Kidney (tissue), 14 donors: ENCODE results near the gene SRF. TPM values are rescaled to one million over a fixed set of nuclear protein-coding genes. Genes with fewer than 3 reads are reported as not detected.

Experiments used
- DNase-seq, 5 donors: peaks; one replicate each; pipeline ENCODE4 v3.0.0-alpha.2; 2013 to 2020
- FAIRE-seq: peaks from 2 replicates; lab custom pipeline; 2012; peaks lifted over from hg19 to GRCh38; lab: Jason Lieb, UNC
- H3K27ac ChIP-seq, 2 donors: one replicate each; pipeline ENCODE4 v1.7.0; 2013; ENCODE audit warnings: low read depth in 2 of 2, low read length in 2 of 2, inconsistent platforms in 1 of 2
- H3K27me3 ChIP-seq: one replicate; pipeline ENCODE4 v1.7.1; 2013; ENCODE audit warnings: low read length, inconsistent platforms; ENCODE audit not compliant: control insufficient read depth, insufficient read depth
- H3K36me3 ChIP-seq, 3 donors: one replicate each; pipeline versions ENCODE4 v1.7.0 to v1.7.1; 2013; ENCODE audit warnings: low read length in 3 of 3, control low read depth in 1 of 3, inconsistent platforms in 1 of 3; ENCODE audit not compliant: insufficient read depth in 3 of 3, control insufficient read depth in 2 of 3
- H3K4me1 ChIP-seq, 3 donors: one replicate each; pipeline versions ENCODE4 v1.7.0 to v1.7.1; 2013; ENCODE audit warnings: low read length in 3 of 3, inconsistent platforms in 1 of 3, low read depth in 1 of 3; ENCODE audit not compliant: control insufficient read depth in 2 of 3, insufficient read depth in 2 of 3
- H3K4me3 ChIP-seq, 3 donors: one replicate each; pipeline versions ENCODE4 v1.7.0 to v1.8.1; 2013; ENCODE audit warnings: low read length in 3 of 3, control low read depth in 1 of 3, inconsistent platforms in 1 of 3
- H3K9ac ChIP-seq, 3 donors: one replicate each; pipeline versions ENCODE4 v1.7.0 to v1.7.1; 2013; ENCODE audit warnings: low read length in 3 of 3, control low read depth in 1 of 3, inconsistent platforms in 1 of 3
- H3K9me3 ChIP-seq, 3 donors: one replicate each; pipeline versions ENCODE4 v1.7.0 to v1.7.1; 2013; ENCODE audit warnings: low read length in 3 of 3, control low read depth in 1 of 3, inconsistent platforms in 1 of 3; ENCODE audit not compliant: control insufficient read depth in 2 of 3, insufficient read depth in 1 of 3
- CTCF ChIP-seq: IDR thresholded peaks from 3 replicates; pipeline ENCODE4 v1.5.1; 2012; ENCODE audit warnings: mild to moderate bottlenecking, moderate library complexity, borderline replicate concordance; ENCODE audit not compliant: insufficient read depth; ENCODE audit errors: extremely low read depth
- intact Hi-C: fragments of 100-400 bp; cut with DNase I; formaldehyde crosslinking; loops from one replicate; pipeline ENCODE4 v1.11.1; 2022
- polyA plus RNA-seq: library from polyadenylated mRNA; stranded (reverse); fragments of 350-450 nt; fragmentation: Illumina TruSeq; extraction: RNeasy Lipid Tissue Mini Kit (QIAGEN cat#74804); gene quantifications from one replicate; pipeline ENCODE4 v1.2.3, GENCODE V29; 2014; ENCODE audit warnings: low read depth, low replicate concordance; ENCODE audit not compliant: insufficient read depth
- total RNA-seq: library from RNA; stranded (reverse); fragmentation: NEBNext Ultra II Directional; extraction: Animal tissue kit (Norgen Biotek cat#: 25700); gene quantifications from one replicate; pipeline ENCODE4 v1.2.1, GENCODE V29; 2021
- donor health status: control.
- donor health status: control.
- donor health status: control.
- donor health status: control.
- donor health status: control.
- donor health status: DM: yes; HTN: yes; CAD: no.
- donor health status: Normal renal cell carcinoma (clear cell type).

The SRF gene
- total and polyA plus RNA-seq, 2 donors from 2014 or later: 13.8 to 30.6 TPM

- FAIRE-seq: no peak
- no peak for TF ChIP-seq CTCF
- H3K36me3 ChIP-seq: peaks cover 0 to 6% (median 0%) of the 10 kb centered on the region in 3 donors
- intact Hi-C loops: no loop called here
- peaks cover 0 to 7% (median 3%) of the 10 kb centered on the region in 3 donors for H3K4me1 ChIP-seq
- H3K9me3 ChIP-seq: no peaks in the 10 kb centered on the region
- no peaks in the 10 kb centered on the region for H3K27me3 ChIP-seq
- H3K9ac ChIP-seq: no peak overlapping the region
- H3K27ac ChIP-seq: no peak overlapping the region
- DNase-seq: no peak
- no peak overlapping the region for H3K4me3 ChIP-seq
Observed at GRCh38 chr6:43141644-43142043, 29.4 kb upstream of the SRF start.

GRCh38 chr6:43142101-43142500 lies 29.0 kb upstream of the SRF start:
- H3K9ac ChIP-seq: no peak overlapping the region
- no peak overlapping the region for H3K27ac ChIP-seq
- H3K4me3 ChIP-seq: no peak overlapping the region
- no peaks in the 10 kb centered on the region for H3K9me3 ChIP-seq
- peak in 1 of 5 donors; percentile 34 for DNase-seq
- intact Hi-C loops: no loop called here
- no peaks in the 10 kb centered on the region for H3K27me3 ChIP-seq
- peaks cover 0 to 7% (median 3%) of the 10 kb centered on the region in 3 donors for H3K4me1 ChIP-seq
- TF ChIP-seq CTCF: no peak
- FAIRE-seq: no peak
- H3K36me3 ChIP-seq: peaks cover 0 to 8% (median 0%) of the 10 kb centered on the region in 3 donors

GRCh38 chr6:43143235-43144128 lies 27.6 kb upstream of the SRF start:
- peak; percentile 98 for TF ChIP-seq CTCF
- Histone ChIP-seq H3K9ac (peak overlapping the region in 1 of 3 donors; percentile 40), H3K27me3 (no peaks in the 10 kb centered on the region), H3K4me3 (no peak overlapping the region), H3K36me3 (peaks cover 0 to 8% (median 0%) of the 10 kb centered on the region in 3 donors), H3K9me3 (no peaks in the 10 kb centered on the region), H3K27ac (no peak overlapping the region), H3K4me1 (peaks cover 0 to 7% (median 3%) of the 10 kb centered on the region in 3 donors)
- intact Hi-C loops: no loop called here
- FAIRE-seq (no peak), DNase-seq (peak; percentile 94 to 96 (median 95))
